Activated CD8-positive, alpha-beta memory T cell treated with anti-CD3 and anti-CD28 coated beads, Interleukin-2, amount 50 U/mL, for 4 hours (primary cell): ENCODE measurements around the gene CCDC170.

ENCODE experiments used
- DNase-seq: peaks from one replicate; pipeline ENCODE4 v3.0.0-alpha.2; 2020

CCDC170 gene

DNA sequence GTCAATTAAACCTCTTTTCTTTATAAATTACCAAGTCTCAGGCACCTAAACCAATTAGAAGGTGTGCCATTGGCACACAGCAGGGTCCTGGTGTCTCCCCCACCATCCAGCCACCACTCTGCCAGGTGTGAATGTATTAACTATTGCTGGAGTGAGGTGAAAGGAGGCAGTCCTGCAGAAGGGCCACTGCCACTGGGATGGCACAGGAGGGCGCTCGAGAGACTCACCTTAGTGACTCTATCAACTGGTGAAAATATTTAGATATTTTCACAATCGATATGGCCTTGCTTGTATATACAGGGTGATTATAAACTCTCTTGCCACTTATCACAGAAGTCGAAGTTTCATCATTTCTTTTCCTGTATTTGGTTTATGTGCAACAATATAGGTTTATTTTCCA, 168.1 kb downstream of the CCDC170 start:
- no peak for DNase-seq

DNA sequence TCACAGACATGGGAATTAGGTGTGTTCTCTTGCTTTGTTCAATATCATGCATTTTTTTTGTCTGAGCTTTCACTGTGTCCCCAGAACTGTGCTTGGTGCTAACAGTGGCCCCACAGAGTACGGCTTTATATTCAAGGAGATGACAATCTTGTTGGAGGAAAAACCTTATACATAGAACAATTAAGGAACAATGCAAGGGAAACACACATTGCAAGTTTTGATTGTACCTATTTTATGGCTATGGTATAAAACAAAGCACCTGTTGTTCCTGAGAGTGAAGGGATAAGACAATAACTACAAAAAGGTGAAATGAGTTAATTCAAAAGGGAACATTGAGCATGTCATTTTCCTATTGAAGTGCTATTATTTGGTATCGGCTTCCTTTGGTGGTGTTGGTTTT, 169.7 kb downstream of the CCDC170 start:
- no peak for DNase-seq

DNA sequence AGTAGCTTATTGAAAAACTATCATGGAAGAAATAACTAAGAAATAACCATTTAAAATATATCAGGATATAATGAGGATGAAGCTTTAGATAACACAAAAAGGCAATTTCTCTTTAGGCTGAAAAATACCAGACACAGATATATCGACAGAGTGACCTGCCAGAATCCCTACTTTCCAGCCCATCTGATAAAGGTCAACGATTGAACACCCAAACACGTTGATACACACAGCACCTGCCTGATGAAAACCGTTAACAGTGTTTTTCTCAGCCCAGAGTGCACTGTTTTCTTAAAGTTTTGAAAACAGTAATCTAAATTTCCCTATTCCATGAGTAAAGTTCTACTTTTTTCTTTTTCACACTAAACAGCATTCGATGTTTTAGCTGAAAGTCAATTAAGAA, 170.6 kb downstream of the CCDC170 start:
- DNase-seq, result no peak

DNA sequence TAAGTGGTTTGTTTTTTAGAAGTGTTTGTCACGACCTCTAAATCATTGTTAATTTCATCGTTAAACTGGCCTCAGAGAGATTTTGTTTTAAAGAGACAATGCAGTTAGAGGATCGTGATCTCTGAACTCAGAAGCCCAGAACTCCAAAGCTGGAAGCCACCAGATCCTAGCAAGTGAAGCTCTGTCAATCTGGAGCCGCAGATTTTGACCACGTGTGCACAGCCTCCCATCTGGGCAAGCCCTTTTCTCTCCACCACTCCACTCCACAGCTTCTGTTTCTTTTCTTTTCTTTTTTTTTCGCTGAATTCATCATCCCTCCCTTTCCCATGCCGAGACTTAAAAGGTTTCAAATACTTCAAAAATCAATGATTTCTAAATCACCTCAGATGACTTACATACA, 171.5 kb downstream of the CCDC170 start:
- no peak for DNase-seq

DNA sequence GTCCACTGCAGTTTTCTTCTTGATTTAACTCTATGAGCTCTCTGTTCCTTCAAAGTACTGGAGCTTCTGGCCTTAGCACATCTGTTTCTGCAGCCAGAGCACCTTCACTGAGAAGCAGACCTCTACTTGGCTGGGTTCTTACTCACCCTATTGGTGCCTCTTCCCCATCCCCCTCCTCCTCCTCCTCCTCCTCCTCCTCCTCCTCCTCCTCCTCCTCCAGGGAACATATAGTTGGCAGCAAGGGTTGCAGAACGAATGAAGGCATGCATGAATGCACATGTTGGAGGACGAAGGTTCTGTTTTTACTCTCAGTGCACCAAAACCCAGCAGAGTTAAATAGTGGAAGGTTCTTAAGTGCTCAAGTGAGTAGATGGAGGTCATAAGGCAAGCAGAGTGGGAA, 172.7 kb downstream of the CCDC170 start:
- no peak for DNase-seq

DNA sequence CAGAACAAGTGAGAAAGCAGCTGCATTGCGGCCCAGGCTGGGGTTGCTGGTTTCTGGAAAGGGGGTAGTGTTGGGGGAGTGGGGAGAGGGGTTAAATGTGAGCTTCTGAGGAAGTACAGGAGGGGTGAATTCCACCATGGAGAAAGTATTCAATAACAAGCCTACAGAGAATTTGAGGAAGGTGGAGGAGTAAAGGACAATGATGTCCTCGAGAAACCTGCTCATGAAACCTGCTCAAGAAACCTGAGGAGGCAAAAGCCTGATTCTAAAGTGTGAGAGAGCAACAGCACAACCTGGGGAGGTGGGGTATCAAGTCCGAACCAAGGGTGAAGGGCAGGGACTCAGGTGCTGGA, 175.4 kb downstream of the CCDC170 start:
- no peak for DNase-seq

DNA sequence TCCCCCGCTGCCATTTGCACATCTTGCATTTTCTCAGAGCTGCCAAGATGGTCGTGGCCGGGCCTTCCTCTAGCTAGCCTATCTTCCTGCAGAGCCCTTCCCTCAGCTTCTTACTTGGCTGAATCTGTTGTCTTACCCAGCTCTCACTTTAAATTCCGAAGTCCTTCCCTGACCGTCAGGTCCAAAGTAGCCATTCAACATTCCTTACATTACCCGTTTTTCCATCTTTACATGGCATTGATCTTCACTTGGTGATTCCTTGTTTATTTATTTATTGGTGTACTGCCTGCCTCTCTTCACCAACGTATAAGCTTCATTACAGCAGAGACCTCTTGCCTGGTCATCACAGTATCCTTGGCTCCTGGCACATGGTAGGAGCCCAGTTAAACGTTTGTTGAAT, 176.3 kb downstream of the CCDC170 start:
- no peak for DNase-seq
